Activated naive CD4-positive, alpha-beta T cell treated with anti-CD3 and anti-CD28 coated beads, Interleukin-2, amount 10 ng/mL, durations not matched to agents 7 days and 5 days (primary cell): ENCODE data around the gene ERG.

Experiments used
- CTCF ChIA-PET: fragments of 350-600 bp; sonication (Branson Sonifier 250); formaldehyde crosslinking; loops from one replicate; lab custom pipeline; 2021; ENCODE audit warnings: antibody characterized with exemption; lab: Charles Lee
- DNase-seq: peaks from one replicate; pipeline ENCODE4 v3.0.0-alpha.2; 2020
- H3K27ac Mint-ChIP-seq: one replicate; pipeline ENCODE4 v1.8.0; 2021; ENCODE audit warnings: mild to moderate bottlenecking, moderate library complexity, mixed read lengths
- H3K27me3 Mint-ChIP-seq: one replicate; pipeline ENCODE4 v1.8.0; 2021; ENCODE audit warnings: mild to moderate bottlenecking, mixed read lengths
- H3K36me3 Mint-ChIP-seq: one replicate; pipeline ENCODE4 v1.8.0; 2021; ENCODE audit warnings: mixed read lengths
- H3K4me1 Mint-ChIP-seq: one replicate; pipeline ENCODE4 v1.8.0; 2021; ENCODE audit warnings: mixed read lengths
- H3K4me3 Mint-ChIP-seq: one replicate; pipeline ENCODE4 v1.8.0; 2021; ENCODE audit warnings: mild to moderate bottlenecking, moderate library complexity, mixed read lengths
- H3K9me3 Mint-ChIP-seq: one replicate; pipeline ENCODE4 v1.8.0; 2021; ENCODE audit warnings: mixed read lengths

Gene ERG

GRCh38 chr21:38420140-38420539 lies 78.1 kb downstream of the ERG start:
- H3K27ac Mint-ChIP-seq: no peak overlapping the region
- no peaks in the 10 kb centered on the region for H3K4me1 Mint-ChIP-seq
- CTCF ChIA-PET: no interaction called here
- no peak for DNase-seq
- H3K9me3 Mint-ChIP-seq: no peaks in the 10 kb centered on the region
- H3K27me3 Mint-ChIP-seq: peaks cover 13% of the 10 kb centered on the region
- no peaks in the 10 kb centered on the region for H3K36me3 Mint-ChIP-seq
- H3K4me3 Mint-ChIP-seq: no peak overlapping the region

DNA sequence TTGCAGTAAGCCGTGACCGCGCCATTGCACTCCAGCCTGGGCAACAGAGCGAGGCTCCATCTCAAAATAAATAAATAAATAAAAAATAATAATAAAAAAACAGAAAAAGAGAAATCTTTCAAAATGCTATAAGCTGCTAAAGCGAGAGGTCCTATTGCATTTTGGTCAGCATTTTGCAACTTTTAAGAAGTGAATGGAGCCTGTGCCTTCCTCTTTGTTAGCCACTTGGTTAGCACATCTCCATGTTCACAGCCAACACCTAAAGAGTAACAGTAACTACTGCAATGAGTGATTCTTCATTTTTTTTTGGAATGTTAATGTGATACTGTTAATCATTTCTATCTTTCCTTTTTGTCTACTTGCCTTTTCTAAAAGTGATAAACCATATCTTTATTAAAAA lies 80.6 kb downstream of the ERG start:
- Mint-ChIP-seq H3K4me3 (no peak overlapping the region), H3K36me3 (no peaks in the 10 kb centered on the region), H3K4me1 (no peaks in the 10 kb centered on the region), H3K9me3 (no peaks in the 10 kb centered on the region), H3K27me3 (peaks cover 4% of the 10 kb centered on the region), H3K27ac (no peak overlapping the region)
- CTCF ChIA-PET: no interaction called here
- DNase-seq: no peak

DNA sequence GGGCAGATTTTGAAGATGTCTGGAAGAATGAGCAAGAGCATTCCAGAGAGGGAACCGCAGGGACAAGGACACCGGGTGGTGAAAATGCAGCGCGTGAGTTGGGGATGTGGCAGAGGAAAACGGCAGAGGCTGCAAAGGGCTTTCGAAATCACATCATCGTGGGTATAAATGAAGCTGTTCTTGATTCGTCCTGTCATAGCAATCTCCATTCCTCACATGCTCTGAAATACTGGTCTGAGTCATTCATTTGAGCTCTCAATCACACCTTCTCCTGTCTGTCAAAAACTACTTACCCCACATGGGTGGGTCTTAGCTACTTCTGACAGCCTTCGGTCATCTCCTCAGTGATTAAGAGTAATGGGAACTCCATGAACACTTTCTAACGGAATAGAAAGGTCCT lies 81.5 kb downstream of the ERG start:
- DNase-seq: no peak
- CTCF ChIA-PET: no interaction called here
- Mint-ChIP-seq H3K27me3 (peaks cover 4% of the 10 kb centered on the region), H3K4me3 (no peak overlapping the region), H3K4me1 (no peaks in the 10 kb centered on the region), H3K36me3 (no peaks in the 10 kb centered on the region), H3K27ac (no peak overlapping the region), H3K9me3 (no peaks in the 10 kb centered on the region)

DNA sequence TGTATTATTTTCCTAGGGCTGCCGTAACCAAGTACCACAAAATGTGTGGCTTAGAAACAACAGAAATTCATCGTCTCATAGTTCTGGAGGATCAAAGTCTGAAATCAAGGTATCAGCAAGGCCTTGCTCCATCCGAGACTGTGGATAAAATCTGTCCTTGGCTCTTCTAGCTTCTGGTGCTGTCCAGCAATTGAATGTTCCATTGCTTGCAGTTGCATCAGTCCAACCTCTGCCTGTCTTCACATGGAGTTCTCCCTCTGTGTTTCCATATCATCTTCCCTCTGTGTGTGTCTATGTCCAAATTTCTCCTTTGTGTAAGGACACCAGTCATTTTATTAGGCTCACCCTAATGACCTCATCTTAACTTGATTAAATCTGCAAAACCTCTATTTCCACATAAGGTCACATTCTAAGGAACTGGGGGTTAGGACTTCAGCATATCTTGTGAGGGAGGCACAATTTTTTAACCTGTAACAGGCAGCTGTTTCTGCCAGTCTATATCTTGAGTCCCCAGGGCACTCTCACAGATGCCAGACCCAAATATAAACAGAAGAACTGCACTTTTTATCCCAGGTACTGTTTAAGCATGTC lies 84.2 kb downstream of the ERG start:
- H3K27ac Mint-ChIP-seq: no peak overlapping the region
- H3K36me3 Mint-ChIP-seq: no peaks in the 10 kb centered on the region
- CTCF ChIA-PET: no interaction called here
- H3K27me3 Mint-ChIP-seq: peaks cover 8% of the 10 kb centered on the region
- no peak overlapping the region for H3K4me3 Mint-ChIP-seq
- H3K9me3 Mint-ChIP-seq: no peaks in the 10 kb centered on the region
- H3K4me1 Mint-ChIP-seq: no peaks in the 10 kb centered on the region
- DNase-seq: no peak

- H3K4me3 Mint-ChIP-seq: no peak overlapping the region
- H3K27me3 Mint-ChIP-seq: peaks cover 8% of the 10 kb centered on the region
- CTCF ChIA-PET: no interaction called here
These were observed 87.8 kb downstream of the ERG start for GRCh38 chr21:38410466-38410865.

DNA sequence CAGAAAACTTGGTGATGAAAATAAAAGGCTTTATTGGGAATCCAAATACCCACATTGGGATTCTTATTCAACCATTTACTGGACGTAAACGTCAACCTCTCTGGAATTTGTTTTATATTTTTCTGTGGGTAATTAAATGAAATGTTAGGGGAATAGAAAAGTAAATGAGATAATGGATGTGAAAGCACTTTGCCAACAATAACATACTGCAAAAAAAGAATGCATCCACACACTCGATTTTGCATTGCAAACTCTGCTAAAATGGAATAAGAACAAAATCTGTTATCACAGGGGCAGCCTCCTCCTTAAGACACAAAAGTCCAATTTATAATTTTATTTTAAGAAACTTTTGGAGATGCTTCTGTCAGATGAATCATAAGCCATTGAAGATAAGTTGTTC lies 88.4 kb downstream of the ERG start:
- H3K27me3 Mint-ChIP-seq: peaks cover 8% of the 10 kb centered on the region
- CTCF ChIA-PET: no interaction called here
- no peaks in the 10 kb centered on the region for H3K4me1 Mint-ChIP-seq
- no peak for DNase-seq
- H3K27ac Mint-ChIP-seq: no peak overlapping the region
- no peak overlapping the region for H3K4me3 Mint-ChIP-seq
- no peaks in the 10 kb centered on the region for H3K9me3 Mint-ChIP-seq
- H3K36me3 Mint-ChIP-seq: no peaks in the 10 kb centered on the region

More at GRCh38 chr21:38410466-38410865, 87.8 kb downstream of the ERG start:
- H3K27ac Mint-ChIP-seq: no peak overlapping the region
- no peaks in the 10 kb centered on the region for H3K9me3 Mint-ChIP-seq
- no peak for DNase-seq
- no peaks in the 10 kb centered on the region for H3K4me1 Mint-ChIP-seq
- H3K36me3 Mint-ChIP-seq: no peaks in the 10 kb centered on the region

DNA sequence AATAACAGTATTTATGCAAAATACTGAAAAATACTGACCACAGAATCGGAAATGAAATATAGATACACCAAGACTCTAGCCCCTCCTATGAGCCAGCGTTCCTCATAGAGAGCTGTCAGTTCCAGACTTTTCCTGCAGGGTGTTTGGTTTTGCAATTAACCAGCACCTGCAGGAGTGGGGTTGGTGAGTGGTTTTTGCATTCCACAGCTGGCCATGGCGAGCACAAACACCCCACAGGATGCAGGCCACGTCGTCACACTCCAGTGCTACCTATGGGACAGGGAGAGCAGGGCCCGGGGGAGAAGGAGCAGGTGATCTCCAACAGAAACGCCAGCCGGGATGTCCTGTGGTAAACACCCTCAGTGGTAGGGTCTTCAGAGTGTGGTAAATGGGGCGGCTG lies 94.1 kb downstream of the ERG start:
- DNase-seq: no peak
- no peak overlapping the region for H3K4me3 Mint-ChIP-seq
- CTCF ChIA-PET: no interaction called here

GRCh38 chr21:38402795-38403194 lies 95.5 kb downstream of the ERG start:
- Mint-ChIP-seq H3K9me3 (no peaks in the 10 kb centered on the region), H3K4me1 (no peaks in the 10 kb centered on the region), H3K36me3 (no peaks in the 10 kb centered on the region), H3K4me3 (no peak overlapping the region), H3K27ac (no peak overlapping the region), H3K27me3 (peaks cover 23% of the 10 kb centered on the region)
- no peak for DNase-seq
- CTCF ChIA-PET: no interaction called here

More for the DNA sequence above, 94.1 kb downstream of the ERG start:
- H3K4me1 Mint-ChIP-seq: no peaks in the 10 kb centered on the region
- H3K9me3 Mint-ChIP-seq: no peaks in the 10 kb centered on the region
- no peaks in the 10 kb centered on the region for H3K36me3 Mint-ChIP-seq
- no peak overlapping the region for H3K27ac Mint-ChIP-seq
- H3K27me3 Mint-ChIP-seq: peaks cover 25% of the 10 kb centered on the region

GRCh38 chr21:38402291-38402690 lies 96.0 kb downstream of the ERG start:
- H3K4me1 Mint-ChIP-seq: no peaks in the 10 kb centered on the region
- no peaks in the 10 kb centered on the region for H3K9me3 Mint-ChIP-seq
- DNase-seq: no peak
- peaks cover 23% of the 10 kb centered on the region for H3K27me3 Mint-ChIP-seq
- H3K36me3 Mint-ChIP-seq: no peaks in the 10 kb centered on the region
- no peak overlapping the region for H3K4me3 Mint-ChIP-seq
- H3K27ac Mint-ChIP-seq: no peak overlapping the region
- CTCF ChIA-PET: no interaction called here

- CTCF ChIA-PET: no interaction called here
- Mint-ChIP-seq H3K36me3 (no peaks in the 10 kb centered on the region), H3K4me1 (no peaks in the 10 kb centered on the region), H3K27me3 (peaks cover 26% of the 10 kb centered on the region), H3K9me3 (no peaks in the 10 kb centered on the region), H3K4me3 (no peak overlapping the region), H3K27ac (no peak overlapping the region)
- no peak for DNase-seq
These were observed 96.9 kb downstream of the ERG start for GRCh38 chr21:38401191-38401926.

- H3K4me3 Mint-ChIP-seq: no peak overlapping the region
- H3K27ac Mint-ChIP-seq: no peak overlapping the region
- CTCF ChIA-PET: no interaction called here
- no peaks in the 10 kb centered on the region for H3K4me1 Mint-ChIP-seq
- DNase-seq: no peak
- H3K36me3 Mint-ChIP-seq: no peaks in the 10 kb centered on the region
- no peaks in the 10 kb centered on the region for H3K9me3 Mint-ChIP-seq
- peaks cover 27% of the 10 kb centered on the region for H3K27me3 Mint-ChIP-seq
These were observed 97.9 kb downstream of the ERG start for GRCh38 chr21:38400195-38400919.

- CTCF ChIA-PET: interaction anchor here (0.6 kb wide), 1 partner anchor 1046 kb away, joined by 3 read pairs; no protein-coding TSS in a partner anchor
These were observed 99.2 kb downstream of the ERG start for GRCh38 chr21:38399103-38399502.

DNA sequence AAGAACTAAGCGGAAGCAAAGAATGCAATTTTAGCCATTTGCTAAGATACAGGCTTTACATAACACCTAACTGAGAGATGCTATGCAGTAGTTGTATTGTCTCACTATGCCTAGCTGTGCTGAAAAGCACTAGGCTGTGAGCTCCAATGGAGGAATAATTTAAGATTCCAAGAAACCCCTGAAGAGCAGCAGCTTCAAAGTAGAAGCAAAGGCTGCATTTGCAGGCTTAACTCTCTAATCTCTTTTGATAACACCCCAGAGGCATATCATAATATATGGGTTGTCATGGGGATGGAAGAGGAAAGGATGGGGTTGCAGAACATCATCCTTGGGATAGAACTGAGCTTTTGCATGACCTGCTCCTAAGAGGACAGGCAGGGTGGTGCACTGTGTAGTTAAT lies 102.0 kb downstream of the ERG start:
- Mint-ChIP-seq H3K4me1 (no peaks in the 10 kb centered on the region), H3K9me3 (no peaks in the 10 kb centered on the region), H3K27me3 (peaks cover 16% of the 10 kb centered on the region), H3K27ac (no peak overlapping the region), H3K4me3 (no peak overlapping the region), H3K36me3 (no peaks in the 10 kb centered on the region)
- CTCF ChIA-PET: no interaction called here
- DNase-seq: no peak

More at GRCh38 chr21:38399103-38399502, 99.2 kb downstream of the ERG start:
- DNase-seq: no peak
- H3K36me3 Mint-ChIP-seq: no peaks in the 10 kb centered on the region
- H3K27ac Mint-ChIP-seq: no peak overlapping the region
- peaks cover 27% of the 10 kb centered on the region for H3K27me3 Mint-ChIP-seq
- no peaks in the 10 kb centered on the region for H3K4me1 Mint-ChIP-seq
- H3K9me3 Mint-ChIP-seq: no peaks in the 10 kb centered on the region
- H3K4me3 Mint-ChIP-seq: no peak overlapping the region

GRCh38 chr21:38395581-38395980 lies 102.7 kb downstream of the ERG start:
- CTCF ChIA-PET: no interaction called here
- H3K27ac Mint-ChIP-seq: no peak overlapping the region
- peaks cover 14% of the 10 kb centered on the region for H3K27me3 Mint-ChIP-seq
- H3K36me3 Mint-ChIP-seq: no peaks in the 10 kb centered on the region
- no peaks in the 10 kb centered on the region for H3K9me3 Mint-ChIP-seq
- DNase-seq: no peak
- H3K4me3 Mint-ChIP-seq: no peak overlapping the region
- H3K4me1 Mint-ChIP-seq: no peaks in the 10 kb centered on the region

DNA sequence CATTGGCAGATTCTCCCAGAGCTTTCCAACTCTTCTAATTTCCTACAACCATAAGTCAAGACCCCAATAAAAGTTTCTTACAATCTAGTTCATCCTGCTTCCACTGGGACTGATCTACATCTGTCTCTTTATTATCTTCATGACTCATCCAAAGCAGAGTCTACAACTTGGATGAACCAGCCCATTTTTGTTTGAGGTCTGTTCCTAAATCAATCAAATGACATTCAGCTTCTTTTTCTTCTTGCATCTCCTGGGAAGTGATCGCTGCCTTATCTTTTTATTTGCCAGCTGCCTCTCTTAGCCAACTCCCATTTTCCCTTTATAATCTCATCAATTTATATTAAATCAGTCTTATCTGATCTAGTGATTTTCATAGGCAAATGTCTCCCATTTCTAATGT lies 105.6 kb downstream of the ERG start:
- H3K4me1 Mint-ChIP-seq: no peaks in the 10 kb centered on the region
- no peaks in the 10 kb centered on the region for H3K36me3 Mint-ChIP-seq
- CTCF ChIA-PET: interaction anchor here (1.3 kb wide), 1 partner anchor 235 kb away, joined by 4 read pairs; no protein-coding TSS in a partner anchor
- no peaks in the 10 kb centered on the region for H3K9me3 Mint-ChIP-seq
- DNase-seq: no peak
- H3K4me3 Mint-ChIP-seq: no peak overlapping the region
- peaks cover 4% of the 10 kb centered on the region for H3K27me3 Mint-ChIP-seq
- no peak overlapping the region for H3K27ac Mint-ChIP-seq
